B cell (primary cell): Measurements from ENCODE around the gene TMEM14A.

Source experiments
- CTCF ChIP-seq: fragments of 200-600 bp; IDR thresholded peaks from one replicate; pipeline ENCODE4 v1.8.0; 2022; ENCODE audit warnings: antibody characterized with exemption, mild to moderate bottlenecking
- EZH2 ChIP-seq: IDR thresholded peaks from 2 replicates; pipeline ENCODE4 v1.6.1; 2012; ENCODE audit warnings: borderline replicate concordance, low read depth, mild to moderate bottlenecking, moderate library complexity, low read length; ENCODE audit not compliant: insufficient read depth, poor library complexity, severe bottlenecking

GRCh38 chr6:52727908-52728307 lies 57.0 kb downstream of the TMEM14A start:
- TF ChIP-seq CTCF = no peak
- TF ChIP-seq EZH2 = no peak
